T-helper 1 cell treated with Interleukin-12 subunit alpha and Interleukin-12 subunit beta and Interleukin-4 antibody, amounts not matched to agents 30 μg/mL and 1 μg/mL, for 36 hours (primary cell): Measurements from ENCODE around the gene MRPL46.

ENCODE experiments used
- H3K27ac Mint-ChIP-seq: one replicate; pipeline ENCODE4 v1.8.0; 2021; ENCODE audit warnings: mild to moderate bottlenecking, mixed read lengths
- H3K27me3 Mint-ChIP-seq: one replicate; pipeline ENCODE4 v1.8.0; 2021; ENCODE audit warnings: low read depth, mixed read lengths
- H3K36me3 Mint-ChIP-seq: one replicate; pipeline ENCODE4 v1.8.0; 2021; ENCODE audit warnings: low read depth, mixed read lengths
- H3K4me1 Mint-ChIP-seq: one replicate; pipeline ENCODE4 v1.8.0; 2021; ENCODE audit warnings: low read depth, mixed read lengths
- H3K4me3 Mint-ChIP-seq: one replicate; pipeline ENCODE4 v1.8.0; 2021; ENCODE audit warnings: mild to moderate bottlenecking, moderate library complexity, mixed read lengths
- H3K9me3 Mint-ChIP-seq: one replicate; pipeline ENCODE4 v1.8.0; 2021; ENCODE audit warnings: mixed read lengths

MRPL46 gene

DNA sequence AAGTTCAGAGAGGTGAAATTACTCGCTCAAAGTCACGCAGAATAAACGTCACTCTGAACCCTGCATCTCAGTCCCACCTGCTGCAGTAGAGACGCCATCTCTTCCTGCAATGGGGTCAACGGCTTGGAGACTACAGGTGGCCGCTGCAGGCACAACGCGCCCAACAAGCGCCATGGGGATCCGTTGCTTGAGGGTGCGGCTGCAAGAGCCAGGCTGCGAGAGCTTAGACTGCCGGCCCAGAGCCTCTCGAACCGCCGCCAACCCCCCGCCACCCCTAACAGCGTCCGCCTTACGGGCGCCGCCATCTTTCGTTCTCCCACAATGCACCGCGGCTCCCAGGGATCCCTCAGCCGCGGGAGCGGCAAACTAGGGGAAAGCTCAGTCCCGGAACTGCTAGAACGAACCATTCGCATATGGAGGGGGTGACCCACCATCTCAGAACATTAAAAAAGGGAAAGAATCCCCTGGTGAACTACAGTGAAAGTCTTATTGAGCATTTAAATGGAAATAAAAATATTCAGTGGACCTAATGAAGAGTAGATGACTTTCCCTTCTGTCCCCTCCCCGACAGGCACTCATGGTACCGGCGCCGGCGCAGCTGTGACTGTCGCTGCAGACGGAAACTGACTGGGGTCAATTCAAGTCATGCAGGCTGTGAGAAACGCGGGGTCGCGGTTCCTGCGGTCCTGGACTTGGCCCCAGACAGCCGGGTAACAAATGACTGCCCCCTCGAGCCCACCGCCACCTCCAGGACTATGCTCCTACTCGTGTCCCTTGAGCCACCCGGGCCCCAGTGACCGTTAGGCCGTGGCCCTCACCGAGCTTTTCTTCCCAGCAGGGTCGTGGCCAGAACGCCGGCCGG is at the start of gene MRPL46, which contains the start of gene MRPS11:
Gene MRPL46 (minus strand): TSS at position 316 of the 862 bp plus-strand sequence. CDS start 11 bp downstream, at position 305.
Gene MRPS11 (plus strand): TSS at position 636 of the 862 bp plus-strand sequence. CDS start 10 bp downstream, at position 646.
- peaks cover 30% of the 10 kb centered on the region for H3K4me1 Mint-ChIP-seq
- peak within 1 kb of the TSS; percentile 95 for H3K4me3 Mint-ChIP-seq
- peak within 1 kb of the TSS; percentile 98 for H3K27ac Mint-ChIP-seq
- no peaks in the 10 kb centered on the region for H3K9me3 Mint-ChIP-seq
- H3K36me3 Mint-ChIP-seq = peaks cover 33% of the 10 kb centered on the region
- H3K27me3 Mint-ChIP-seq = no peaks in the 10 kb centered on the region

DNA sequence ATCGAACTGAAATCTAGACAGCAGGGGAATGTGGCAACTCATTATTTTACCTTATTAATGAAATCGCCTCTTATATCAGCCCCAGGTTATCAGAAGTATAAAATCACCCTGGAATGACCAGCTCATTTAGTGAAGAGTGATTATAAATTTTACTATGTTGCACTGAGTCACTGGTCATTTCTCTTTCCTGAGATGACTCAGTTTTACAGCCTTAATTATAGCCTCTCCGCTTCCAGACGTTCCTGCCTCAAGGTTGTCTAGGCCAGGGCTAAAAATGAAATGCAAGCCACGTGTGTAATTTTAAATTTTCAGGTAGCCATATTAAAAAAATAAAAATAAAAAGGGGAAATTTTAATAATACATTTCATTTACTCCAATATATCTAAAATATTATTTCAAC is 46.0 kb upstream of the MRPL46 start:
- no peaks in the 10 kb centered on the region for H3K4me1 Mint-ChIP-seq
- no peaks in the 10 kb centered on the region for H3K27me3 Mint-ChIP-seq
- no peak overlapping the region for H3K4me3 Mint-ChIP-seq
- H3K36me3 Mint-ChIP-seq = peaks cover 6% of the 10 kb centered on the region
- H3K9me3 Mint-ChIP-seq = no peaks in the 10 kb centered on the region
- H3K27ac Mint-ChIP-seq = no peak overlapping the region

DNA sequence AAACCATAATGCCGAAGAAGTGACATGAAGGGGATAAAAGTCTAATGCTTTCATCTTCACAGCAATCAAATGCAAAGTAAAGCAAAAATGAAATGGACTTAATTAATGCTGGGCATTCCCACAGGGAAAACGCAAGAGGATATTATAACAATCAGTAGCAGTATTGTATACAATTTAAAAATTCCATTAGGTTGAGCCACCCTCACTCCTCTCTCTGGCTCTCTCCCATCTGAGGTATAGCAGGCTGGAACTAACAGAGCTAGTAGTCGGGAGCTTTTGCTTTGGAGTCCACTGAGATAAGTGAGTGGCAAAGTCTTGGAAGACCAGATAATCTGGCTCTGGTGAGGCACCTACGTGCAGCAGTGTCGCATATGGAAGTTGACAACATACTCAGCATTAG is 45.4 kb upstream of the MRPL46 start:
- H3K36me3 Mint-ChIP-seq = peaks cover 6% of the 10 kb centered on the region
- H3K4me3 Mint-ChIP-seq = no peak overlapping the region
- no peaks in the 10 kb centered on the region for H3K9me3 Mint-ChIP-seq
- H3K27ac Mint-ChIP-seq = no peak overlapping the region
- H3K27me3 Mint-ChIP-seq = no peaks in the 10 kb centered on the region
- no peaks in the 10 kb centered on the region for H3K4me1 Mint-ChIP-seq

DNA sequence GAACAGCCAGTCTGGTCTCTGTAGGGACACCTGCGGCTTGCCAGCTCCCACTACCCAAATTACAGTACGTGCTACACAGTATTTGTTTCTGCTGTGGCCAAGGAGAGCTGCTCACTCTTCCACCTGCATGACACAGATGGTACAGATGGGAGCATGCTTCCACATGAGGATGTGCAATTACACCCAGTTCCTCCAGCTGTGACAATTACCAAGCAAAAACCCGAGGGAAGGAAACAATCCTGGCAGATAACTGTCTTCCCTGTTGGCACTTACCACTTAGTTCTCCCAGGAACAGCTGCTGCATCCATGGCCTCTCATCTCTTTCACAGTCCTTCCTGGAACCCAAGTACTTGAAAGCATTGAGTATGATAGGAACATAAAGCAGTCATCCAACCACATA is 44.9 kb upstream of the MRPL46 start:
- peaks cover 6% of the 10 kb centered on the region for H3K36me3 Mint-ChIP-seq
- no peaks in the 10 kb centered on the region for H3K27me3 Mint-ChIP-seq
- no peak overlapping the region for H3K27ac Mint-ChIP-seq
- no peak overlapping the region for H3K4me3 Mint-ChIP-seq
- no peaks in the 10 kb centered on the region for H3K9me3 Mint-ChIP-seq
- H3K4me1 Mint-ChIP-seq = no peaks in the 10 kb centered on the region

DNA sequence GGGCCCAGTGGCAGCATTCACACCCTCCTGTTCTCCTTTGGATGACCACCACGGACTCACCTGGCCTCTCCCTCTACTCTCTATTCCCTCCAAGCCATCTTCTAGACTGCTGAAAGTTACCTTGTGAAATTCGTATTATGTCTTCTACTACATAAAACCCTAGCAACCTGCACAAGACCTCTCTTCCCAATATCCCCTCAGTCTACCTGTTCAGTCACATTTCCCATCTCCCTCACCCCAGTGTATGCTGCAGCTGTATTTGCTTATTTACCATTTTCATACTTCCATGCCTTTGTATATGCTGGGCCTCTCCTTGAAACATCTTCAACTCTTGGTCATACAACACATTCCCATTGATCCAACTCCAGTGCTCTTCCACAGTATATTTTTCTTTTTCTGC is 44.0 kb upstream of the MRPL46 start:
- Mint-ChIP-seq H3K27me3 (no peaks in the 10 kb centered on the region), H3K9me3 (no peaks in the 10 kb centered on the region), H3K4me3 (no peak overlapping the region), H3K4me1 (no peaks in the 10 kb centered on the region), H3K27ac (no peak overlapping the region), H3K36me3 (peaks cover 6% of the 10 kb centered on the region)

DNA sequence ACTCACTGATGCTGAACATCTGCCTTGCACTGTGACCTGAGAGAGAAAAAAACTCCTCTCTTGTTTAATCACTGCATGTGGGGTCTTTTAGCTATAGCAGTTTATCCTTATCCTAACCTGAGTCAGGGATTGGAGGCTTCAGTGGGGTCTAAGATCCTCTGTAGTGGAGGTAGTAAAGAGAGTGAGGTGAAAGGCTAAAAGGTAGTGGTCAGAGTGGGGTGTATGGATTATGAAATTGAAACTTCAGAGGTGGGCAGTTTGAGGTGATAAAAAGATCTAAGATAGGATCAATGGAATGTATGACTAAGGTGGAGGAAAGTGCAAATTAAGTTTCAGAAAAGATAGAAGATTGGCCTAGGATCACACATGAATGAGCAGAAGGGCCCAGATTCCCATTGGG is 42.8 kb upstream of the MRPL46 start:
- peaks cover 6% of the 10 kb centered on the region for H3K36me3 Mint-ChIP-seq
- H3K4me3 Mint-ChIP-seq = no peak overlapping the region
- H3K4me1 Mint-ChIP-seq = no peaks in the 10 kb centered on the region
- H3K9me3 Mint-ChIP-seq = no peaks in the 10 kb centered on the region
- H3K27me3 Mint-ChIP-seq = no peaks in the 10 kb centered on the region
- no peak overlapping the region for H3K27ac Mint-ChIP-seq

DNA sequence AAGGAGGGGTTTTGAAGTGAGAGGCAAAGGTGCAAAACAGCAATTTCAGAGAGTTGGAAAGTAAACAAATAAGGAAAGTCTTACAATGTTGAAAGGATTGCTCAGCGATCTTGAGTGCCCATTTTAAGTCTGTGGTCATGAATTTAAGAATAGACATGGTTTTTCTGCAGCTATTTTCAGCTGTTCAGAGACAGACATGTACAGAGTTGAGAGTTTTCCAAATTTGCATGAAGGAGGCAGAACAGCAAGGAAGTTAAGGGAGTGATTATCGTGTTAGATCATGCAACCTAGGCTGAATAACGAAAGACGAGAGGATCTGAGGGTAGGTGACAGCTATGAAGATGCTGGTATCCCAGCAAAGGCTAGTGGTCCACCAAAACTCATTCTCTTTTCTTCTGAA is 42.1 kb upstream of the MRPL46 start:
- Mint-ChIP-seq H3K36me3 (peaks cover 6% of the 10 kb centered on the region), H3K4me1 (no peaks in the 10 kb centered on the region)

DNA sequence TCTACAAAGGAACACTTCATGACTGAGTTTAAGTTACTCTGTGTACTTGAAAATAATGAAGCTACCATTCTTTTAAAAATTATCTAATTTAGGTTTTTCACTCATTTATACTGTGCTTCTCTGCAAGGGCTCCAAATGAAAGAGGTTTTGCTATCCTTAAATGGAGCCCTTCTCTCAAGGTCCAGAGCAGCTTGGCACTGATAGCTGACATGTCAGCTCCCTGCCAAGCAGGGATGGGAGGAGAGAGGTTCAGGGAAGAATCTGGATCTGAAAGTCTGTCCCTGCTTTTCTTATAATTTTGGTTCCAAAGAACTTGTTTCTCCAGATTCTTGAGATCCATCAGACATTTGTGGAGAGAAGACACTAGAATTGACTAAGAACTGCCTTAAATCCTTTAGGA is 39.4 kb upstream of the MRPL46 start:
- Mint-ChIP-seq H3K9me3 (no peaks in the 10 kb centered on the region), H3K27me3 (no peaks in the 10 kb centered on the region), H3K36me3 (peaks cover 6% of the 10 kb centered on the region), H3K4me1 (no peaks in the 10 kb centered on the region), H3K27ac (no peak overlapping the region), H3K4me3 (no peak overlapping the region)

More for the DNA sequence above, 42.1 kb upstream of the MRPL46 start:
- H3K27me3 Mint-ChIP-seq = no peaks in the 10 kb centered on the region
- H3K27ac Mint-ChIP-seq = no peak overlapping the region
- H3K4me3 Mint-ChIP-seq = no peak overlapping the region
- H3K9me3 Mint-ChIP-seq = no peaks in the 10 kb centered on the region

DNA sequence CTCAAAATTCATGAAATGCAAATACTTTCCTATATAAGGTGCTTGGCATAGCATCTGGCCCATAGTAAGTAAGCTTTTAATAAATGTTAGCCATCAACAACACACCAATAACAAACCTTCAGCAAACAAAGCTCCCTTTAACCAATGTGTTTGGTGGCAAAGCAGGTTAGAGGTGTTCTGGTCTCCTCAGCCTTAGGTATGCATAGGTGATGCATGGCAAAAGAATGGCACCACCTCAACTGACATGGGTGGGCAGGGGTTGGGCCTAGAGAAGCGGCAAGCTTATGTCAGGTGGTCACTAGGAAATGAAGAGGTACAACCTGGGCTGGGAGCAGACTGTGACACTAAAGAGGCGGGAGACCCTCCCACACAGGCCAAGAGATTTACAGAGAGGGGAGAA is 38.5 kb upstream of the MRPL46 start:
- H3K4me1 Mint-ChIP-seq = no peaks in the 10 kb centered on the region
- H3K4me3 Mint-ChIP-seq = no peak overlapping the region
- no peaks in the 10 kb centered on the region for H3K27me3 Mint-ChIP-seq
- peaks cover 1% of the 10 kb centered on the region for H3K36me3 Mint-ChIP-seq
- no peaks in the 10 kb centered on the region for H3K9me3 Mint-ChIP-seq
- no peak overlapping the region for H3K27ac Mint-ChIP-seq

DNA sequence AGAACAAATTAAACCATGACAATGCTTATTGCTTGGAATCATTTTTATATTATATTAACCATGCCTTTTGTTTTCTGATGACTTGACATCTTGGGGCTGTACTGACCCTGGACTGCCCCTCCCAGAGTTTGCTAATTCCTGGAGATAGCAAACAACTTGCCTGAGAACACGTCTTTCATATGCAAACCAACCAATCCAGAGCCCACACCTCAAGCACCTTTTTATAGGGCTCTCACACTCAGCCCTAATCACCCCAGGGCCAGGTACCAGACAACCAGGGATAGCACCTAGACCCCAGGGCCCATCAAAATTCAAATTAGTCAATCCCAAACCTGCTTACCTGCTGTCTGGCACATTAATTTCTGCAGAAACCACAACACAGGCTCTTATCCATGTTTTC is 37.3 kb upstream of the MRPL46 start:
- Mint-ChIP-seq H3K4me3 (no peak overlapping the region), H3K9me3 (no peaks in the 10 kb centered on the region), H3K27ac (no peak overlapping the region), H3K27me3 (no peaks in the 10 kb centered on the region), H3K4me1 (no peaks in the 10 kb centered on the region), H3K36me3 (no peaks in the 10 kb centered on the region)

DNA sequence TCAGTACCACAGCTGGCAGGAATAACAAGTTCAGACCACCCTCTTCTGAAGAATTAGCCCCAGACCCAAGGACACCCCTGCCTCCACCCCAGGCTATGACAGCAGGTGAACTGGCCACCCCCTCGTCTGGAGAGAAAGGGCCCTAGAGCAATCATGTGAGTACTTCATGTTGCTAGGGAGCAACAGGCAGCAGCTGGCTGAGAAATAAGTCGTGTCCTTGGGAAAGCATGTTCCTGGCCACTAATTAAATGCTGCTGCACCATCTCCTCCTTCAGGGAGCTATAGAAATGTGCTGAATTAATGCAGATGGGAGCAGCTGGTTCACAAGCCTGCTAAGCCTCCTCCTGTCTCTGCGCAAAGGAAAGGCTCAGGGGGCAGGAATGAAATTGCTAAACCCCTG is 31.8 kb upstream of the MRPL46 start:
- Mint-ChIP-seq H3K36me3 (no peaks in the 10 kb centered on the region), H3K4me3 (no peak overlapping the region), H3K4me1 (no peaks in the 10 kb centered on the region), H3K9me3 (no peaks in the 10 kb centered on the region), H3K27me3 (no peaks in the 10 kb centered on the region), H3K27ac (no peak overlapping the region)

DNA sequence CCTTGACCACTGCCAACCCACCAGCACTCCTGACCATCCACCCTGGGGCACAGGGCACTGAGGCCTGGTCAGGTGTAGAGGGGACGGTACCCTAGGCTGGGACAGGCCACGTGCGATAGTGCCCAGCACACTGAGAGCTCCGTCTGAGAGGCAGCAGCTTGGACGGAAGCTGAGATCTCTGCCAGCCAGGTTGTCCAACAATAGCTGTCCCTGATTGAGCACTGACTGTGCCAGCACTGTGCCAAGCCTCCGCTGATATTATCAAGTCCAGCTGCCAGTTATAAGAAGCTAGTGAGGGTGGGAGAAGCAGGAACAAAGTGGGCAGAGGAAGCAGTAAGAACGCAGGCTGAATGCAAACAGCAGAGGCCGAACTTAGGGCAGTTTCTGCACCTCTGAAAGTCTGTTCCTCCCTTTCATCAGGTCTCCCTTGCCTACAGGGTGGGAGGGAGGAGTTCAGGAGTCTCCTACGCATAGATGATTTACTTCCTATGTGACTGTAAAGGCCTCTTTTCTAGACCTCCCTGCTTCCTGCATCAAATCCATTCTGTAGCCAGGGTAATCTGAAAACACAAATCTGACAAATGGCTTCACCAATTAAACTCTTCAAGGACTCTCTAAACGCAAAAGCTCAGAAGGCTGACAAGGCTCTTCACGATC is 30.0 kb upstream of the MRPL46 start:
- Mint-ChIP-seq H3K27me3 (no peaks in the 10 kb centered on the region), H3K9me3 (no peaks in the 10 kb centered on the region), H3K4me3 (no peak overlapping the region), H3K36me3 (no peaks in the 10 kb centered on the region), H3K4me1 (no peaks in the 10 kb centered on the region), H3K27ac (no peak overlapping the region)

DNA sequence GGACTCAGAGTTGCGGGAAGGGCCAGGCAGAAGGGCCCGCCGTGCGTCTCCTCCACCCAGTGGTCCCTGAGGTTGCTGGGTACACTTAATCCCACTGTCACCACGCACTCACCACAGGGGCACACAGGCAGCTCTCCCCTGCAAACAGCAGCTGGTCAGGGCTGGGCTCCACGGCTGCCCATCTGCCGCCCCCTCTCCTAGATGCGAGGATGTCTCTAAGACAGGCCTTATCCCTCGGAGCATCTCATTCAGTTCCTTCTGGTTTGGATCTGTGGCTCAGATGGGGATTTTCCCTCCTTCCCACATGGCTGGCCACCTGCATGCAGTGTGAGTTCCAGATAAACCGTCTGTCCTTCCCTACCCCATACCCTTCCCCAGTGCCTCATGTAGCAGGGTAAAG is 26.7 kb upstream of the MRPL46 start:
- no peak overlapping the region for H3K4me3 Mint-ChIP-seq
- no peaks in the 10 kb centered on the region for H3K36me3 Mint-ChIP-seq
- no peaks in the 10 kb centered on the region for H3K27me3 Mint-ChIP-seq

DNA sequence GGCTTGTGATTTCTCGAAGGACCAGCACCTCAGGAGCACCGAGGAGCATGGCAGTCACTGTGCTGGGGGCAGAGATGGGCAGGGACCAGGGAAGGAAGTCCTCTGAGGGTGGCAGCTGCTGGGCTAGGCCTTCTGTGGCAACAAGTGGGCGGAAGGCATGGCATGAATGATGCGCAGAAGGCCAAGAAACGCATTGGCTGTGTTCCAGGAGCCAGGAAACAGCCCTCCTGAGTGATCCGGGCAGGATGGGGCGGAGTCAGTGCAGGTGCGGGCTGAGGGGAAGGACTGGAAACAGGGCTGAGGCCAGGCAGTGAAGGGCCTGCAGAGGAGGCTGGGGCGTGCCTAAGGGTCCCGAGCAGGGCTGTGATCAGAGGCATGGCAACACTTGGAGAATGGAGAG is 24.0 kb upstream of the MRPL46 start:
- no peak overlapping the region for H3K4me3 Mint-ChIP-seq
- no peaks in the 10 kb centered on the region for H3K27me3 Mint-ChIP-seq
- H3K9me3 Mint-ChIP-seq = no peaks in the 10 kb centered on the region
- H3K36me3 Mint-ChIP-seq = no peaks in the 10 kb centered on the region
- H3K27ac Mint-ChIP-seq = no peak overlapping the region
- no peaks in the 10 kb centered on the region for H3K4me1 Mint-ChIP-seq

More for the DNA sequence above, 26.7 kb upstream of the MRPL46 start:
- Mint-ChIP-seq H3K4me1 (no peaks in the 10 kb centered on the region), H3K9me3 (no peaks in the 10 kb centered on the region), H3K27ac (no peak overlapping the region)

DNA sequence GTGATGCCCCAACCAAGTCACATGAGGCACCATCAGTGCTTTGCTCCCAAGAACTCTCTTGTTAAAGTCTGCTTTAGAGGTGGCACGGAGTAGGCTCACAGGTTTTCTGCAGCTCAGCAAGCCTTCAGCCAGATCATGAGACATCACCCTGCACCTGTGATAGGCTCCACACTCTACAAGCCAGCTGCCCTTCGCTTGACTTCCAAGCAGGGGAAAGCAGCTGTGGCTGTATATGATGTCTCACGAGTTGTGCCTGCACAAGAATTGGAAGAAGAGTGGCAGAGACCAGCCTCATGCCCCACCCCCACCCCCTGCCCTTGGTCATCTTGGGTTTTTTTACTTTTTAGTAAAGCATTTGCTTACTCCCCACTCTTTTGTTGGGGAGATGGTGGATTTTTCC is 22.8 kb upstream of the MRPL46 start:
- Mint-ChIP-seq H3K27ac (no peak overlapping the region), H3K4me1 (no peaks in the 10 kb centered on the region)

More for the DNA sequence above, 22.8 kb upstream of the MRPL46 start:
- Mint-ChIP-seq H3K36me3 (no peaks in the 10 kb centered on the region), H3K9me3 (no peaks in the 10 kb centered on the region), H3K27me3 (no peaks in the 10 kb centered on the region), H3K4me3 (no peak overlapping the region)
